Measurements from ENCODE around the gene MUC22.

Gene MUC22

GRCh38 chr6:31068669-31069340 lies 58.5 kb downstream of the MUC22 start:
- H3K4me3 ChIP-seq (ENCODE audit: low read depth, low read length) = no peak overlapping the region
- TF ChIP-seq MYC (IDR thresholded peaks at IDR 0.05; ENCODE audit: low read depth, low read length) (no peak), POLR2A (IDR thresholded peaks at IDR 0.05; ENCODE audit: extremely low read depth, insufficient read length) (no peak)
- TF ChIP-seq, protein P1, sequence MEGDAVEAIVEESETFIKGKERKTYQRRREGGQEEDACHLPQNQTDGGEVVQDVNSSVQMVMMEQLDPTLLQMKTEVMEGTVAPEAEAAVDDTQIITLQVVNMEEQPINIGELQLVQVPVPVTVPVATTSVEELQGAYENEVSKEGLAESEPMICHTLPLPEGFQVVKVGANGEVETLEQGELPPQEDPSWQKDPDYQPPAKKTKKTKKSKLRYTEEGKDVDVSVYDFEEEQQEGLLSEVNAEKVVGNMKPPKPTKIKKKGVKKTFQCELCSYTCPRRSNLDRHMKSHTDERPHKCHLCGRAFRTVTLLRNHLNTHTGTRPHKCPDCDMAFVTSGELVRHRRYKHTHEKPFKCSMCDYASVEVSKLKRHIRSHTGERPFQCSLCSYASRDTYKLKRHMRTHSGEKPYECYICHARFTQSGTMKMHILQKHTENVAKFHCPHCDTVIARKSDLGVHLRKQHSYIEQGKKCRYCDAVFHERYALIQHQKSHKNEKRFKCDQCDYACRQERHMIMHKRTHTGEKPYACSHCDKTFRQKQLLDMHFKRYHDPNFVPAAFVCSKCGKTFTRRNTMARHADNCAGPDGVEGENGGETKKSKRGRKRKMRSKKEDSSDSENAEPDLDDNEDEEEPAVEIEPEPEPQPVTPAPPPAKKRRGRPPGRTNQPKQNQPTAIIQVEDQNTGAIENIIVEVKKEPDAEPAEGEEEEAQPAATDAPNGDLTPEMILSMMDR (IDR thresholded peaks at IDR 0.05; ENCODE audit: low read depth, low read length) = peak; percentile 96
- DNase-seq (ENCODE audit: low read depth) = peak; percentile 77

DNA sequence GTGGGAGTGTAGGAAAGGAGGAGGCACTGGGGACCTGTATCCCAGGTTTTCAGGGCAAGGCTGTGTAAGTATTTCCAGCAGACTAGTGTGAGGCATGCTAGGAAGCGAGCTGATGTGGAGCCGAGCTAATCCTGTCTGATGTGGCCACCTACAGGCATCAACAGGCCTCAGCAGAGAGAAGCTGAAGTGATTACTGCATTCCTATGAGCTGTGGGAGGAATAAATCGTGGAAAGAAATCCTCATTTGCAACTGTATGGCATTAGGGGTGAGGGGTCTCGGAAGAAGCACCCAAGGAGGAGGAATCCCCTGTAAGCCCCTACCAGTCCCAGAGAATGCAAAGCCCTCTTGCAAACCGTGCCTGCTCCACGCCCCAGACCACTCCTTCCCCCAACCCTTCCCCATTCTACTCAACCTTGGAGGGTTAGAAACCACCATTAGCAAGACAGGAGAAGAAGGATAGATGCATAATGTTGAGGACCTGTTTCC lies 60.5 kb downstream of the MUC22 start:
- H3K4me3 ChIP-seq (ENCODE audit: low read depth, low read length) = no peak overlapping the region
- DNase-seq (ENCODE audit: low read depth) = peak; percentile 46
- TF ChIP-seq, protein P2, sequence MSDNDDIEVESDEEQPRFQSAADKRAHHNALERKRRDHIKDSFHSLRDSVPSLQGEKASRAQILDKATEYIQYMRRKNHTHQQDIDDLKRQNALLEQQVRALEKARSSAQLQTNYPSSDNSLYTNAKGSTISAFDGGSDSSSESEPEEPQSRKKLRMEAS (IDR thresholded peaks at IDR 0.05; ENCODE audit: low read depth, low read length) = no peak
- TF ChIP-seq, protein P1 (IDR thresholded peaks at IDR 0.05; ENCODE audit: low read depth, low read length) = peak; percentile 33
- TF ChIP-seq POLR2A (IDR thresholded peaks at IDR 0.05; ENCODE audit: extremely low read depth, insufficient read length) = no peak
- TF ChIP-seq MYC (IDR thresholded peaks at IDR 0.05; ENCODE audit: low read depth, low read length) = no peak

- TF ChIP-seq MYC (IDR thresholded peaks at IDR 0.05; ENCODE audit: low read depth, low read length) = no peak
- no peak for TF ChIP-seq POLR2A (IDR thresholded peaks at IDR 0.05; ENCODE audit: extremely low read depth, insufficient read length)
- TF ChIP-seq, protein P2 (IDR thresholded peaks at IDR 0.05; ENCODE audit: low read depth, low read length) = no peak
- TF ChIP-seq, protein P1 (IDR thresholded peaks at IDR 0.05; ENCODE audit: low read depth, low read length) = no peak
- DNase-seq (ENCODE audit: low read depth) = no peak
- no peak overlapping the region for H3K4me3 ChIP-seq (ENCODE audit: low read depth, low read length)
Observed at GRCh38 chr6:31074401-31074800, 64.1 kb downstream of the MUC22 start.

- TF ChIP-seq, protein P1 (IDR thresholded peaks at IDR 0.05; ENCODE audit: low read depth, low read length) = no peak
- TF ChIP-seq MYC (IDR thresholded peaks at IDR 0.05; ENCODE audit: low read depth, low read length) (no peak), POLR2A (IDR thresholded peaks at IDR 0.05; ENCODE audit: extremely low read depth, insufficient read length) (no peak)
- TF ChIP-seq, protein P2 (IDR thresholded peaks at IDR 0.05; ENCODE audit: low read depth, low read length) = no peak
- no peak overlapping the region for H3K4me3 ChIP-seq (ENCODE audit: low read depth, low read length)
- no peak for DNase-seq (ENCODE audit: low read depth)
Observed at GRCh38 chr6:31075528-31075927, 65.3 kb downstream of the MUC22 start.

DNA sequence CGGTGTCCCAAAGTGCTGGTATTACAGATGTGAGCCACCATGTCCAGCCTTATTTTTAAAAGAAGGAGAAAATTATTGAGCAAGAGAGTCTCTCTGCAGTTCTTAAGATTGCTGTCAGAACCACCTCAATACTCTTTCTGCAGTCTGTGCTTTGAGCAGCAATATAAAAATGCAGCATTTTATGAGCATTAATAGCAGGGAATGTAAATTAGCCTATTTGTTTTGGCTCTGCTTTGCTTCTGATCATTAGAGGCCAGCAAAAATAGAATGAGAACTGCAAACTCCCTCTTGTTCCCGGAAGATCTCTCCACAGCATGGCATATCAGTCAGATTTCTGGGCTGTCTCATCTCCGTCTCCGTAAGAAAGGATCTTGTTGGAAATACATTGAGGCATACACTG lies 66.3 kb downstream of the MUC22 start:
- no peak overlapping the region for H3K4me3 ChIP-seq (ENCODE audit: low read depth, low read length)
- TF ChIP-seq POLR2A (IDR thresholded peaks at IDR 0.05; ENCODE audit: extremely low read depth, insufficient read length) = no peak
- TF ChIP-seq, protein P1 (IDR thresholded peaks at IDR 0.05; ENCODE audit: low read depth, low read length) = no peak
- TF ChIP-seq, protein P2 (IDR thresholded peaks at IDR 0.05; ENCODE audit: low read depth, low read length) = no peak
- no peak for TF ChIP-seq MYC (IDR thresholded peaks at IDR 0.05; ENCODE audit: low read depth, low read length)
- no peak for DNase-seq (ENCODE audit: low read depth)

All from NB4 (cell line).